Osteoblast (primary cell): ENCODE results near the gene HOXB7. TPM values are rescaled to one million over a fixed set of nuclear protein-coding genes. Genes with fewer than 3 reads are reported as not detected.

Experiments used
- DNase-seq: peaks from one replicate; pipeline ENCODE4 v3.0.0; 2011; ENCODE audit warnings: low spot score, mixed read lengths; ENCODE audit not compliant: insufficient read length; ENCODE audit errors: missing footprints
- H2AFZ ChIP-seq: 2 replicates; pipeline ENCODE4 v1.6.0; 2011; ENCODE audit warnings: mild to moderate bottlenecking, low read length
- H3K27ac ChIP-seq: 2 replicates; pipeline ENCODE4 v1.5.1; 2011; ENCODE audit warnings: mild to moderate bottlenecking, low read depth, low read length, moderate library complexity
- H3K27me3 ChIP-seq: 2 replicates; pipeline ENCODE4 v1.6.0; 2012; ENCODE audit warnings: mild to moderate bottlenecking, control low read depth, inconsistent platforms, low read length, moderate library complexity; ENCODE audit not compliant: insufficient read depth
- H3K36me3 ChIP-seq: 2 replicates; pipeline ENCODE4 v1.5.1; 2011; ENCODE audit warnings: mild to moderate bottlenecking, low read length, control low read depth, moderate library complexity; ENCODE audit not compliant: insufficient read depth
- H3K4me1 ChIP-seq: 2 replicates; pipeline ENCODE4 v1.5.1; 2011; ENCODE audit warnings: mild to moderate bottlenecking, low read length, control low read depth, moderate library complexity; ENCODE audit not compliant: insufficient read depth
- H3K4me2 ChIP-seq: 2 replicates; pipeline ENCODE4 v1.6.0; 2011; ENCODE audit warnings: mild to moderate bottlenecking, low read length; ENCODE audit not compliant: insufficient read depth
- H3K4me3 ChIP-seq: fragments of 200-600 bp; sonication (generic); 3 replicates; pipeline ENCODE4 v1.5.1; 2012; ENCODE audit warnings: mild to moderate bottlenecking, low read length, inconsistent platforms; ENCODE audit not compliant: insufficient read depth
- H3K79me2 ChIP-seq: 2 replicates; pipeline ENCODE4 v1.6.0; 2012; ENCODE audit warnings: mild to moderate bottlenecking, low read length, control low read depth, inconsistent platforms; ENCODE audit not compliant: insufficient read depth
- H3K9me3 ChIP-seq: 2 replicates; pipeline ENCODE4 v1.5.1; 2011; ENCODE audit warnings: low read depth, low read length, control low read depth
- H4K20me1 ChIP-seq: 2 replicates; pipeline ENCODE4 v1.6.0; 2012; ENCODE audit warnings: mild to moderate bottlenecking, low read length, control low read depth; ENCODE audit not compliant: insufficient read depth
- total RNA-seq: library from RNA; depleted of rRNA; stranded (reverse); fragments of >200 nt; gene quantifications from 2 replicates; pipeline ENCODE4 v1.2.3, GENCODE V29; 2012
- TF ChIP-seq, protein P1 (sequence below): IDR thresholded peaks from 2 replicates; pipeline ENCODE4 v1.5.1; 2011; ENCODE audit warnings: mild to moderate bottlenecking, low read depth, low read length, moderate library complexity; ENCODE audit errors: extremely low read depth

Gene HOXB7
- total RNA-seq, 1 donor, result 0.36 TPM

DNA sequence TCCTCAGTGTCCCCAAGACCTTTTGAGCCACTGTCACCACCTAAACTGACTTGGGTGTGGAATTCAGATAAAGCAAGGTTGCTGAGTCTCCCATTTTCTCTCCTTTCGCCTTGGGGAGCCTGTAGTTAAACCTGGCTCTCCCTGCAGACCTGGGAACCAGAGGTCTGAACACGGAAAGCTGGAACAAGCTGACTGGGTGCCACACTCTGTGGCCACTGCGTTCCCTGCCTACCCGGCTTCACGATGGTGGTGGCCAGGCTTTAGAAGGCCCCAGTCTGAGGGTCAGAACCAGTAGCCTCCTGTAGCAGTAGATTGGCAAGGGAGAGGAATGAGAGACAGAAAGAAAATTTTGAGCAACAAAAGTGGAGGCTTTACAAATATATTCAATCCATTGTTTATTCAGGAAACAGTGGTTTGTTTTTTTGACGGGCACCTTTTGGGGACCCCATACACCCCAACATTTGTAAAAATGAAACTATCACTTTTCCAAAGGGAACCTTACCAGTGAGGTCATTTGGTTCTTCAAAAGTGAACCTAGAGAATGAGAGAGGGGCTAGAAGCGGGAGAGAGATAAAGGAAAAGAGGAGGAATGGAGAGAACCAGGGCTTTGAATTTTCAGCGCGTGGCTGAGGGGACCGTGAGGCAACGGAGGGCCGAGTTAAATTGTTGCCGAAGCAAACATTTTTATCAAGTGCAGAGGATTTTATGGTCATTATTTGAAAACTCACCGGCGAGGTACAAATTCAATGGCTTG lies 6.1 kb upstream of the HOXB7 start:
- no peaks in the 10 kb centered on the region for H3K36me3 ChIP-seq
- DNase-seq, result no peak
- H3K27me3 ChIP-seq, result peaks cover 97% of the 10 kb centered on the region
- H3K4me1 ChIP-seq, result no peaks in the 10 kb centered on the region
- no peak overlapping the region for H3K27ac ChIP-seq
- no peak overlapping the region for H2AFZ ChIP-seq
- H3K79me2 ChIP-seq, result no peaks in the 10 kb centered on the region
- H4K20me1 ChIP-seq, result peaks cover 13% of the 10 kb centered on the region
- H3K4me2 ChIP-seq, result no peak overlapping the region
- TF ChIP-seq, protein P1, sequence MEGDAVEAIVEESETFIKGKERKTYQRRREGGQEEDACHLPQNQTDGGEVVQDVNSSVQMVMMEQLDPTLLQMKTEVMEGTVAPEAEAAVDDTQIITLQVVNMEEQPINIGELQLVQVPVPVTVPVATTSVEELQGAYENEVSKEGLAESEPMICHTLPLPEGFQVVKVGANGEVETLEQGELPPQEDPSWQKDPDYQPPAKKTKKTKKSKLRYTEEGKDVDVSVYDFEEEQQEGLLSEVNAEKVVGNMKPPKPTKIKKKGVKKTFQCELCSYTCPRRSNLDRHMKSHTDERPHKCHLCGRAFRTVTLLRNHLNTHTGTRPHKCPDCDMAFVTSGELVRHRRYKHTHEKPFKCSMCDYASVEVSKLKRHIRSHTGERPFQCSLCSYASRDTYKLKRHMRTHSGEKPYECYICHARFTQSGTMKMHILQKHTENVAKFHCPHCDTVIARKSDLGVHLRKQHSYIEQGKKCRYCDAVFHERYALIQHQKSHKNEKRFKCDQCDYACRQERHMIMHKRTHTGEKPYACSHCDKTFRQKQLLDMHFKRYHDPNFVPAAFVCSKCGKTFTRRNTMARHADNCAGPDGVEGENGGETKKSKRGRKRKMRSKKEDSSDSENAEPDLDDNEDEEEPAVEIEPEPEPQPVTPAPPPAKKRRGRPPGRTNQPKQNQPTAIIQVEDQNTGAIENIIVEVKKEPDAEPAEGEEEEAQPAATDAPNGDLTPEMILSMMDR, result no peak
- H3K4me3 ChIP-seq, result no peak overlapping the region
- H3K9me3 ChIP-seq, result no peaks in the 10 kb centered on the region

DNA sequence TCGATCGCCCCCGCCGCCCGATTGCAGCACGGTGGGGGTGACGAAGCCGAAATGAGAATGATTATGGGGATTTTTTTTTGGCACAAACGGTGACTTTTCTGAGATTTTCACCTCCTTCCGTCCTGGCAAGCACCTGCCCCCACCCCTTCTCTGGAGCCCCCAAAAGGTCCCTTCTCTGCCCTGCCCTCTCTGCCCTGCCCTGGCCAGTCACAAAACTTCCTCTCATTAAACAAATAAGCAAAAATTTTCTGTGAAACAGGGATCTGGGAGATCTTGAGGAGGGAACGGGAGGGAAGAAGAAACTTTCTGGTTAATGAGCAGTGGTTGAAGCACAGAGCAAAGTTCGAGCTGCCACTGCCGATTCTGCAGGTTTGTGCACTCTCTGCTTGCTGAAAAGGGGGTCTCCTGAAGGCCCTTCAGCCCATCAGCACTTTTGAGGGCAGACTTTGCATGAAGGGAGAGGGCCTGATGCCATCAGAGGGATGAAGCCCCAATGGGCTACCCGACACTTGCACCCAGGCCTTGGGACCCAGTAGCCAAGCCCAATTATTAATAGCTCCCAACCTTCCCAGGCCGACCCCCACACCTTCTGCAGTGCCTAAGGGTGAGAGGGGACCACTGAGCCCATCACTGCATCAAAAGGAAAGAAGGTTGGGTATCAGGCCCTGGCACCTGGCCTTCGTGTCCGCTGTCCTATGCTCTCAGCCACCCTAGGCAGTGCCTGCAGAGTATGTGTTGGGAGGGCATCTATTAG lies 5.3 kb upstream of the HOXB7 start:
- no peak for DNase-seq
- Histone ChIP-seq H2AFZ (no peak overlapping the region), H3K79me2 (no peaks in the 10 kb centered on the region), H3K27ac (no peak overlapping the region), H3K4me1 (no peaks in the 10 kb centered on the region), H3K4me2 (no peak overlapping the region), H3K4me3 (no peak overlapping the region), H4K20me1 (peaks cover 13% of the 10 kb centered on the region), H3K36me3 (no peaks in the 10 kb centered on the region), H3K27me3 (peaks cover 97% of the 10 kb centered on the region), H3K9me3 (no peaks in the 10 kb centered on the region)
- TF ChIP-seq, protein P1, result no peak

DNA sequence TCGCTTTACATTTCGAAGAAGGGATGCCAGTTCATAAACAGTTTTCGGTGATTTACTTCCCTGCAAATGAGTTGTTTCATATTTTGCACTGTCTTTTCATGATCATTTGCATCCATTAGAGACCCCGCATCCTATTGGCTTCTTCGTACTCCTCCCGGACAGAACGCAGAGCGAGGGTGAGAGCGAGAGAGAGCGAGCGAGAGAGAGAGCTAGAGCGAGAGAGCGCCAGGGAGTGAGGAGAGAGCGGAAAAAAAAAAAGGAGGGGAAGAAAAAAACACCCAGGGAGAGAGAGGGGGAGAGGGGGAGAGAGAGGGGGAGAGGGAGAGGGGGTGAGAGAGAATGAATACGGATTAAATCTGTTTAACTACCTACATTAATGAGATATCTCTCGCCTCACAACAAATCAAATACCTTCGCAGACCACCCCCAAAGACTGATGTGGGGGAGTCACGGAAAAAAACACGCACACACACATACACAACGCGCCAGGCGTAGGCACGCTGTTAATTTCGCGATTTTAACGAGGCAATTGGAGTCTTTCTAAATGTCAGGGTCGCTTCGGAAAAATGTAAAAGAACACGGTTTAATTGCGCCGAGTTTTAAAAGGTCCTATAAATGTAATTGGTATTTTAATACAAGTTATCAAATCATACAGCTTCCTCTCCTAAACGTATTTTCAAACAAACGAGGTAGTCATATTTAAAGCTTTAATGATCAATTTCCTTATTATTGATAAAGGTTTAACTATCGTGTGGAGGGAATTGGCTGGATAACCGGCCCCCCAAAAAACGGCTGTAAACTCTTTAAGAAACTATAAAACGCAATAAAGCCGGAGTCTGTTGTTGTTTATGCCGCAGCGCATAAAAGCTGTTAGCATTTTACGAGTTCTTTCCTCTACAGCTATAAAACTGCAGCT lies 4.5 kb upstream of the HOXB7 start, which contains the start of gene HOXB8:
Gene HOXB8 (minus strand): TSS at position 246 of the 916 bp plus-strand sequence. CDS start 588 bp downstream, outside the sequence.
- Histone ChIP-seq H3K27me3 (peaks cover 97% of the 10 kb centered on the region), H3K79me2 (no peaks in the 10 kb centered on the region), H3K4me1 (no peaks in the 10 kb centered on the region), H3K9me3 (no peaks in the 10 kb centered on the region), H3K4me3 (no peak within 1 kb of the TSS), H3K27ac (no peak within 1 kb of the TSS), H4K20me1 (peaks cover 11% of the 10 kb centered on the region), H3K4me2 (no peak within 1 kb of the TSS), H2AFZ (no peak within 1 kb of the TSS), H3K36me3 (no peaks in the 10 kb centered on the region)
- DNase-seq, result no peak
- TF ChIP-seq, protein P1, result no peak
